Erythroblast (primary cell): ENCODE measurements around the gene CEBPB.
"Not testable (repeated sequence)": the region's sequence is repeated elsewhere in the genome, so short reads cannot be mapped to it uniquely, and the experiment has no call there.

Experiments used
- DNase-seq, 2 experiments: peaks; one replicate each; lab custom pipeline; 2025; lab: John Stamatoyannopoulos, UW
- GATA1 ChIP-seq: IDR thresholded peaks from 2 replicates; pipeline ENCODE4 v1.6.1; 2011; ENCODE audit warnings: low read depth, mild to moderate bottlenecking, control low read depth, low read length, moderate library complexity
- POLR2A ChIP-seq: IDR thresholded peaks from 2 replicates; pipeline ENCODE4 v1.6.1; 2011; ENCODE audit warnings: mild to moderate bottlenecking, low read length

The CEBPB gene

DNA sequence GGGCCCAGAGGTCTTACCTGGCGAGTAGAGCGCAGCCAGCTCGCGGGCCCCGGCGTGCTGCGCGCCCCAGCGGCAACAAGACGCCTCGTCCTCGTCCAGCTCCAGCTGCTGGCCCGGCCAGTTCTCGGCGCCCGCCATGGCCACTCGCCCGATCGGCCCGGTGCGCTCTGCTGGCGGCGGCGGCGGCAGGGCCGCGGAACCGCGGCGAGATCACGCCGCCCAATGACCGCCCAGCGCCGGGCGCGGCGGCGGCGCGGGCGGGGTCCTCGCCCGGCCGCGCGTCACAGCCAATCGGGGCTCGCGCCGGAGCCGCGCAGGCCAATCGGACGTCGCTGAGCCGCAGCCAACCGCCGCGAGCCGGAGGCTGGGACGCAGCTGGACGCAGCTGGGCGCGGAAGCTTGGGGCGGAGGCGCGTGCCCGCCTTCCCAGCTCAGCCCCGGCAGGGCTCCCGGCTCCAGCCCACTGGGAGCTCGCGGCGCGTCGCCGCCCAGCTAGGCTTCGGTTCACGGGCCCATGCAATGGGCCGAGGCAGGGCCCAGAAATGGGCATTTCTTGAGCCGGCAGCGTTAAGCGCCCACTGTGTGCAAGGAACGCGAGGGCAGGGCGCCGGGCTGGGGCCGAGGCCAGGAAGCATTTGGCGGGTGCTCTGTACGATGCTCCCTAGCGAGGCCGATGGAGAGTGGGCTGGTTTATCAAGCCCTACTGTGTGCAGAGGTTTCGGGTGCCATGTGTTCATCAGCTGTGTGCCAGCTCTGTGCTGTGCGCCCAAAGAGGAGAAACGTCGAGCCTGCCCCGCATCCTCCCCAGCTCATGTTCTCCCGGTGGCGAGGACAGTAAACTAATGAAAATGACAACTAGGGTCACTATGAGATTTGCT is 36.9 kb upstream of the CEBPB start, which contains the start of gene PEDS1:
TSS of gene PEDS1 (minus strand) at position 224 of the 878 bp plus-strand sequence. CDS start at position 138, 86 bp downstream.
- TF ChIP-seq GATA1 (no peak), POLR2A (peak; percentile 95)
- peak; percentile 91 to 95 for DNase-seq

DNA sequence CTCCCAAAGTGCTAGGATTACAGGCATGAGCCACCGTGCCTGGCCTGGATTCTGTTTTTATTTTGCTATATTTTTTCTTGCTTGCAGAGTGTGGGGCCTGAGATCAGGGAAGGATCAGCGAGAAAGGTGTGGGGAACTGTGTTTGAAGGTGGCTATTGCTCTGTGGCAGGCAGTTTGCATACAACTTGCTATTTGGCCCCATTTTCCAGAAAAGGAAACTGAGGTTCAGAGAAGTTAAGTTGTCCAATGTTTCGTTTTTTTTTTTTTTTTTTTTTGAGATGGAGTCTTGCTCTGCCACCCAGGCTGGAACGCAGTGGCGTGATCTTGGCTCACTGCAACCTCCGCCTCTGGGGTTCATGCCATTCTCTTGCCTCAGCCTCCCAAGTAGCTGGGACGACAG is 29.1 kb upstream of the CEBPB start:
- DNase-seq, result not testable (repeated sequence)

DNA sequence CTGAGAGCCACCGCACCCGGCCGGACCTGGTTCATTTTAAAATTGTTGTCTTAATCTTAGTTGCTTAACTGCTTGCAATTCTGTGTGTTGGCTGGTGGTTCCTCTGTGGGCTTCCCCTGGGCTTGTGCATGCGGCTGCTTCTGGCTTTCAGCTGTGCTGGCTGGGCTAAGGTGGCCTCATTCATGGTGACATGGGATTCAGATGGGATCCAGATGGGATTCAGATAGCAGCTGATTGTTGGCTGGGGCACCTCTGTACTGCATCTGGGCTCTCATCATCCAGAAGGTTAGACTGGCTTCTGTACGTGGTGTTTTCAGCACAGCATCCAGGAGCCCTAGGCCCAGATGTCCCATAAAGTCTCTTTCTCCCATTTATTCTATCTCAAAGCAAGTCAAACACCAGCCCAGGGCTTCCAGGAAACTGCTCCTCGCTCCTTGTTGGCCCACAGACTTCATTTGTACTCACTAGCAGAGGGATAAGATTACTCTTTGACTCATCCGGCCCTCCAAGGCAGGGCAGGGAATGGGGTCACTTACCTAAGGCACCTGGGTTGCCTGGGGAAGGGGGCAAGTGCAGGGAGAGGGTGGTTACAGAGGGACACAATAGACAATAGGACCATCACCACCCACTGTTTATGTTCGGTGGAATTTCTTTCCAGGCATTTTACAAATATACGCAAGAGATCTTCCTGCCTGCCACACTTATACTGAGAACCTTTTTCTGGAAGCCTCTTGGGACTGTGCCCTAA is 26.9 kb upstream of the CEBPB start:
- DNase-seq, result peak in 1 of 2 experiments; percentile 50

DNA sequence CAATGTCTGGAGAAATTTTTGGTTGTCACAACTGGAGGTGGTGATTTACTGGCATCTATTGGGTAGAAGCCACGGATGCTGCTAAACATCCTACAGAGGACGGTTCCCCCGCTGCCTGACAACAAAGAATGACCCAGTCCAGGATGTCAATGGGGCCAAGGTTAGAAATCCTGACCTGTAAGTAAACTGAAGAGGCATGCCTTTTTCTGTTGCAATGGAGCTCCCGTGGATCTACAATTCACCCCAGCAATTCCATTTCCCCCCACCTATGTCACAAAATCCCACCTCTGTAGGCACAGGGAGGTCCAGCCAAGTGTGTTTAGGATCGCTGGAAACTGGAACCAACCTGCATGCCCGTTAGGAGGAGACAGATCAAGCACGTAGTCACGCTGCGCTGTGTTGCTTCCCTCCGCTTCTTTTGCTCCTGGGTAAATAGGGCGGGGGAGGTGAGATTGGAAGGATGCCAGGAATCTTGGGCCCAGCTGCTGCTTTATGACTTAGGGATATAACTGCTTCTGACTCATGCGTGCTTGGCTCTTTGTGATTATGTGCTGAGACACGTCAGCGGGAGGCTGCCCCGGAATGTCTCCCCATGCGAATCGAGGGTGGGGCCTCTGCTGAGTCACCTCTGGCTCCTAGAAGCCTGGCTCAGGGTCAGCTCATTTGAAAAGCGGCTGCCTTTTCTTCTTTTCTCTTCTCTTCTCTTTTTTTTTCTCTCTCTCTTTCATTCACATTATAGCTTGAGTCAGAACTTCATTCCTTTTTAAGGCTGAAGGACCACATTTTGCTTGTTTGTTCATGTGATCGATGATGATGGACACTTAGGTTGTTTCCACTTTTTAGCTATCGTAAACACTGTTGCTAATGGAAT is 24.7 kb upstream of the CEBPB start:
- DNase-seq, result peak; percentile 100
- peak; percentile 93 for TF ChIP-seq POLR2A
- no peak for TF ChIP-seq GATA1

More for the DNA sequence above, 26.9 kb upstream of the CEBPB start:
- TF ChIP-seq GATA1 (no peak), POLR2A (no peak)

DNA sequence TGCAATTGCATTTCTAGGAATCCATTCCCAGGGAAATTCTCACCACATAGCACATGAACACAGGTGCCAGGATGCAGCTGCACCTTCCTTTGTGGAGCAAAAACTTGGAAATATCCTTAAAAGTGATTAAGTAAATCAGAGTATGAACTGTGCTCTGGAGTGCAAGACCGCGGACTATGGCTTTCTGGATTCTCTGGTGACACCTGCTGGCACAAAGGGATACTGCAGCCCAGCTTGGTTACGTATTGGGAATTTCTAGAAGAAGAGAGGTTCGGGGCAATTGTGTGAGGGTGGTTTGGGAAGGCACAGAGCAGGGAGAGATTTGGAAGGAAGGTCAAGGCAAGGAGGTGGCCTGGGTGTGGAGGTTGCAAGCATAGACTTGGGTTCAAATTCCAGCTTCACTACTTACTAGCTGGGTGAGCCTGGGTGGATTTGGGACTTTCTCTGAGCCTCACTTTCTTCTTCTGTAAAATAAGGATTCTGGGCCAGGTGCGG is 21.3 kb upstream of the CEBPB start:
- DNase-seq, result peak; percentile 74 to 90
- TF ChIP-seq GATA1 (no peak), POLR2A (no peak)

DNA sequence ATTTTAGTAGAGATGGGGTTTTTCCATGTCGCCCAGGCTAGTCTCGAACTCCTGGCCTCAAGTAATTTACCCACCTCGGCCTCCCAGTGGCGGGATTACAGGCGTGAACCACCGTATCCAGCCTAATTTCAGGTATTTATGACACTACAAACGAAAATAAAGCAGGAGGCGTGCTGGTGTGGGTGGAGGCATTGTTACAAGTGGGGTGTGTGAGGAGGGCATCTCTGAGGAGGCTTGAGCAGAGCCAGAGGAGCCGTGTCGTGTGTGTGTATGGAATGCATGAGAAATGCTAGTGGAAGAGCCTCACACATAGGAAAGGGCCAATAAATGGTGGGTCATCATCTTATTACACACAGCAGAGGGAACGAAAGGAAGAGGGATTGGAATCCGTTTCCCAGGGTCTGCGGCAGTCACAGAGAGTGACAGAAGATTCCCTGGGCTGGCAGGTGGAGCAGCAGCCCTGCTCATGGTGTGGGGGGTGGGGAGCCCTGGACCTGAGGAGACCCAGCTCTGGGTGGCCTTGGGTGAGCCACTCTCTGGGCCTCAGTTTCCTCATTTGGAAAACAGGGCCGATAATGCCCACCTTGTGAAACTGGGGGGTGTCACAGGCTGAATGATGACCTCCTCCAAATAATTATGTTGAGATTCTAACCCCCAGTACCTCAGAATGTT is 19.9 kb upstream of the CEBPB start:
- TF ChIP-seq GATA1, result no peak
- no peak for TF ChIP-seq POLR2A
- no peak for DNase-seq

DNA sequence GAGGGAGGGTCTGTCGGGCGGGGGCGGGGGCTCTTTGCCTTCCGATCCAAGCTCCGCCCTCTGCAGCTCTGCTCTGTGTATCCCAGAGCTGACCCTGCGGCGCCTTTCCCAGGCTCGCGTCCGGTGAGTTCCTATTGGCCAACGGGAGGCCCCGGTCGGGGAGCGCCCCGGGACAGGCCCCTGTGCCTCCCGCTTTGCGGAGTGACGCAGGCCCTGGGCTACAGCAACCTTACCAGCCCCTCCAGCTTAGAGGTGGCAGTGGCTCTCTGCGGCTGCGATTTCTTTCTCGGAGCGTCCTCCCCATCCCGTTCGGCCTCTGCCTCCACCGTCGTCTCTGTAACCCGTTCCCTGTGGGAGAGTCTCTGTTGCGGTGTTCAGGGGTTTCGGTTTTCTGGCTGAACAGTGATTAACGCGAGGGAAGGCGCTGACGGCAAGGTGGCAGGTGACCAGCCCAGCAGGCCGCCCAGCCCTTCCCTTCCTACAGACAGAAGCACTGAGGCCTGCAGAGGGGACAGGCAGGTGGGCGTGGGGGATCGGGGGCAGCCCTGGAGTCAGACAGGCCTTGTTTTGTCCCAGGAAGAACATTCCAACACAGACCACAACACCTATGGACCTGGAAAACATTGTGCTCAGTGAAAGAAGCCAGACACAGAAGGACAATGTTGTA is 18.1 kb upstream of the CEBPB start:
- TF ChIP-seq POLR2A (no peak), GATA1 (no peak)
- peak; percentile 32 to 45 for DNase-seq

DNA sequence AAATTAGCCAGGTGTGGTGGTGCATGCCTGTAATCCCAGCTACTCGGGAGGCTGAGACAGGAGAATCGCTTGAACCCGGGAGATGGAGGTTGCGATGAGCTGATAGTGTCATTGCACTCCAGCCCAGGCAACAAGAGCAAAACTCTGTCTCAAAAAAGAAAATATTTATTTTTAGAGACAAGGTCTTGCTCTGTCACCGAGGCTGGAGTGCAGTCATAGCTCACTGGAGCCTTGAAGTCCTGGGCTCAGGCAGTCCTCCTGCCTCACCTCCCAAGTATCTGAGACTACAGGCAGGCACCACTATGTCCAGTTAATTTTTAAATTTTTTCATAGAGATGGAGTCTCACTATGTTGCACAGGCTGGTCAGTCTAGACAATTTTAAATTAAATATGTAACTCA is 16.2 kb upstream of the CEBPB start:
- no peak for DNase-seq
- TF ChIP-seq POLR2A (no peak), GATA1 (no peak)

DNA sequence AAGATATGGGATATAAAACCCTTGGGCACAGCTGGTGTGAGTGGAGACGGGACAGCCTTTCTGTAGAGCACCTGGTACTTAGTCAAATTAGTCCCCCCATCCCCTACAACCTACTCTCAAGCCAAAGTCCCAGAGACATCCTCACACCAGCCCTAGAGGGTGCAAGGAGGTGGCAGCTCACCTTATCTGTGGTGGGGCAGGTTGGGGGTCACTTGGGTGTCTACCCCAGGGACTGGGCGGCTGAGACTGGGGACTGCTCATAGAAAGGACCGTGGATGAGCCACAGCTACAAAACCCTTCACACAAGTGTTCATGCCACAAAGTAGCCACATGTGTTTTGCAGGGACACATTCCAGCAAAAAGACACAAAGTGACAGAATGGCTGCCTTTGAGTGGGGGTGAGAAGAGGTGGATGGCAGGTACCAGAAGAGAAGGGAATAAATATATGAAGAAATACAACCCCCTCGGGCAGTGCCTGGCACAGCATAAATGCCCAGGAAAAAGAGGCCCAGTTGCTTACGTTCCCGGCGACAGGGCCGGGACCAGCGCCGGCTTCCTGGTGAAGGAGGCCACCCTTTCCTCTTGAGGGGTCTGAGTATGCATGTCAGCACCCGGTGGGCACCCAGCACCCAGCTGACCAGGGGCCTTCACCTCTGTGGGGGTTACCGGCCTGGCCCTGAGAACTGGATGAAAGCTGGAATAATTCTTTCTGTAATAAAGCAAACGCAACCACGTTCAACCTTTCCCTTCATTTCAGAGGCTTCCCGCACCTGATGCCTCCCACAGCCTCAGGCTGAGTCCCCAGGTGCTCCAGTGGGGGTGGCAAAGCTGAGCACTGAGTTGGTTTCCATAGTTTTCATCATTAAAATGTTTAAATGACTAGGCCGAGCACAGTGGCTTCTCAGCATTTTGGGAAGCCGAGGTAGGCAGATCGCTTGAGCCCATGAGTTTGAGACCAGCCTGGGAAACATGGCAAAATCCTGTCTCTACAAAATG is 14.4 kb upstream of the CEBPB start:
- no peak for DNase-seq
- TF ChIP-seq POLR2A, result no peak
- no peak for TF ChIP-seq GATA1

DNA sequence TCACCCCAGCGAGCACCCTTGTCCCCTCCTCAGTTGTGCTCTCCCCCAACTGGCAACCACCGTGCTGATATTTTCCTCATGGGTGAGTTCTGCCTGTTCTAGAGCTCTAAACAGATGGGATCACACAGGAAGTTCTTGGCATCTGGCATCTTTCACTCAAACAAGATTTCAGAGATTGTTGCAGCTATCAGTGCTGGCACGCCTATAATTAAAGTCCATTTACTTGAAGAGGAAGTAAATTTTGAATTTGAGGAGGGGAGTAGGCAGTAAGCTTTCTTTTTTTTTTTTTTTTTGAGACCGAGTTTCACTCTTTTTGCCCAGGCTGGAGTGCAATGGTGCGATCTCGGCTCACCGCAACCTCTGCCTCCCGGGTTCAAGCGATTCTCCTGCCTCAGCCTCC is 12.0 kb upstream of the CEBPB start:
- not testable (repeated sequence) for DNase-seq

DNA sequence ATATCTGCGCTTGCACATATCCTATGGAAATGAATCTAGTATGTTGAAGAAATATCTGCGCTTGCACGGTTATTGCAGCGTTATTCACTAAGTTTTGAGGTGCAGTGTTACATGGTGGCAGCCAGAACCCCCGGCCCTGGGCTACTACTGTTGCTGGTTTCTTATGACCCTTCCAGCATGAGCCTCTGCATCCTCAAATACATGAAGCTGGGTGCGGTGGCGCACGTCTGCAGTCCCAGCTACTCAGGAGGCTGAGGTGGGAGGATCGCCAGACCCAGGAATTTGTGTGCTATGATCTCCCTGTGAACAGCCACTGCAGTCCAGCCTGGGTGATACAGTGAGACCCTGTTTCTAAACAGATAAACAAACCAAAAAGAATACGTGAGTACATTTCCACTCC is 9.3 kb upstream of the CEBPB start:
- DNase-seq, result no peak
- TF ChIP-seq GATA1 (no peak), POLR2A (no peak)

DNA sequence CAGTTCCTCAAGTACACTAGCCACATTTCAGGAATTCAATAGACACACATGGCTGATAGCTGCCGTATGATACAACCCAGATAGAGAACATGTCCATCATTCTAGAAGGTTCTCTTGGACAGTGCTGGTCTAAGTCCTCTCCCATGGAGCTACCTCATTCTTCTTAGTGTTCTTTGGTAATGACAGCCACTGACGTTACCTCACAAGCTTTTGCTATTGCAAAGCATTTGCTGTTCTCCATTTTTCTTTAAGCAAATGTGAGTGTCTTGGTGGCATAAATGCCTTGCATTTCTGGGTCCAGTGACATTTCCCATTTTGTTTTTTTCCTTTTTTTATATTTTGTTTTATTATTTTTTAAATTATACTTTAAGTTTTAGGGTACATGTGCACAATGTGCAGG is 8.3 kb upstream of the CEBPB start:
- TF ChIP-seq POLR2A (no peak), GATA1 (no peak)
- no peak for DNase-seq
